DND-41 (cell line): Measurements from ENCODE around the gene GABRG3.

Experiments
- EZH2 ChIP-seq: IDR thresholded peaks from 3 replicates; pipeline ENCODE4 v1.6.1; 2012; ENCODE audit warnings: borderline replicate concordance, low read depth, mild to moderate bottlenecking, moderate library complexity, low read length, inconsistent platforms; ENCODE audit not compliant: severe bottlenecking
- TF ChIP-seq, protein P1 (sequence below): IDR thresholded peaks from 2 replicates; pipeline ENCODE4 v1.5.1; 2012; ENCODE audit warnings: borderline replicate concordance, low read length, moderate library complexity, mild to moderate bottlenecking; ENCODE audit not compliant: poor library complexity, severe bottlenecking; ENCODE audit errors: extremely low read depth

DNA sequence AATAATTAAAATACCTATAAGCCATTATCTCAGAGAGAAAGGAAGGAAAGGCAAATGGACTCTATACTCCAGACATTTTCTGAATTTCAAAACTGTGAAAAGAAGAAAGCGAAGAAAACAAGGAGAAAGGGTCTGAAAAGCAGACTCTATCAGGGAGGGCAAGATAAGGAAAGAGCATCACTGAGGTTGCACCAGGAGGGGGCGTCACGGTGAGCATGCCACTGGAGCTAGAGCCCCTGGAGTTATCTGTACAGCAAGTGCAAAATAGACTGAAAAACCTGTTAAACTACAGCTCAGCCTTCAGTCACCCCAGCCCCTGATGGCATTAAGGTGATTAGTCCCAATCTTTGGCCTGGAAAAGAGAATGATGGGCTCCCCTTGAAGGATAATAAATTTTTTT, 514.3 kb downstream of the GABRG3 start:
- TF ChIP-seq, protein P1, sequence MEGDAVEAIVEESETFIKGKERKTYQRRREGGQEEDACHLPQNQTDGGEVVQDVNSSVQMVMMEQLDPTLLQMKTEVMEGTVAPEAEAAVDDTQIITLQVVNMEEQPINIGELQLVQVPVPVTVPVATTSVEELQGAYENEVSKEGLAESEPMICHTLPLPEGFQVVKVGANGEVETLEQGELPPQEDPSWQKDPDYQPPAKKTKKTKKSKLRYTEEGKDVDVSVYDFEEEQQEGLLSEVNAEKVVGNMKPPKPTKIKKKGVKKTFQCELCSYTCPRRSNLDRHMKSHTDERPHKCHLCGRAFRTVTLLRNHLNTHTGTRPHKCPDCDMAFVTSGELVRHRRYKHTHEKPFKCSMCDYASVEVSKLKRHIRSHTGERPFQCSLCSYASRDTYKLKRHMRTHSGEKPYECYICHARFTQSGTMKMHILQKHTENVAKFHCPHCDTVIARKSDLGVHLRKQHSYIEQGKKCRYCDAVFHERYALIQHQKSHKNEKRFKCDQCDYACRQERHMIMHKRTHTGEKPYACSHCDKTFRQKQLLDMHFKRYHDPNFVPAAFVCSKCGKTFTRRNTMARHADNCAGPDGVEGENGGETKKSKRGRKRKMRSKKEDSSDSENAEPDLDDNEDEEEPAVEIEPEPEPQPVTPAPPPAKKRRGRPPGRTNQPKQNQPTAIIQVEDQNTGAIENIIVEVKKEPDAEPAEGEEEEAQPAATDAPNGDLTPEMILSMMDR = no peak
- TF ChIP-seq EZH2 = no peak
